ENCODE measurements around the gene RHBDL1. TPM values are rescaled to one million over a fixed set of nuclear protein-coding genes. Genes with fewer than 3 reads are reported as not detected.

Gene RHBDL1
- total and polyA plus RNA-seq, 2 donors (not counting 1 experiment from before 2014, with no cell fraction given), result 0.76 to 7.1 TPM

GRCh38 chr16:667780-668518 is 7.5 kb upstream of the RHBDL1 start, which contains the start of gene RHOT2:
TSS of gene RHOT2 (plus strand) at chr16:668132. CDS start at chr16:668200, 68 bp downstream.
- TF ChIP-seq CTCF (conservative IDR thresholded peaks at IDR 0.05 in 1 of 2, IDR thresholded peaks at IDR 0.05 in 1 of 2; ENCODE audit: low read depth in 1 of 2, low read length in 2 of 2) (peak; percentile 38 to 56), EZH2 (IDR thresholded peaks at IDR 0.05; ENCODE audit: low read length, missing control alignments) (no peak)
- peak within 1 kb of the TSS; percentile 89 for H3K9ac ChIP-seq (ENCODE audit: insufficient read depth, low read length)
- DNase-seq (ENCODE audit: low read depth in 2 of 2), result peak; percentile 84 to 88
- H3K4me2 ChIP-seq (ENCODE audit: extremely low read depth, insufficient read depth, low read length), result peak within 1 kb of the TSS; percentile 94
- no peaks in the 10 kb centered on the region for H4K20me1 ChIP-seq (ENCODE audit: control insufficient read depth, extremely low read depth, insufficient read depth, low read length)
- peak within 1 kb of the TSS; percentile 73 for H3K27ac ChIP-seq (ENCODE audit: insufficient read depth, low read length)
- no peaks in the 10 kb centered on the region for H3K9me3 ChIP-seq (ENCODE audit: control insufficient read depth, insufficient read depth, low read depth, low read length)
- peaks cover 38% of the 10 kb centered on the region for H3K36me3 ChIP-seq (ENCODE audit: control insufficient read depth, insufficient read depth, low read length)
- peaks cover 7% of the 10 kb centered on the region for H3K4me1 ChIP-seq (ENCODE audit: control insufficient read depth, extremely low read depth, insufficient read depth, low read length)
- no peaks in the 10 kb centered on the region for H3K27me3 ChIP-seq (ENCODE audit: control insufficient read depth, insufficient read depth, low read length)
- H3K79me2 ChIP-seq (ENCODE audit: control insufficient read depth, insufficient read depth, low read length), result peaks cover 23% of the 10 kb centered on the region
- peak within 1 kb of the TSS; percentile 66 to 90 (median 88) for H3K4me3 ChIP-seq (replicated peaks in 1 of 4; ENCODE audit: control extremely low read depth in 1 of 4, insufficient read depth in 1 of 4, low read depth in 3 of 4, low read length in 4 of 4)
- peak within 1 kb of the TSS; percentile 89 for H2AFZ ChIP-seq (ENCODE audit: low read length)

GRCh38 chr16:668519-669171 is 6.8 kb upstream of the RHBDL1 start:
- Histone ChIP-seq H3K27ac (ENCODE audit: insufficient read depth, low read length) (peak overlapping the region; percentile 73), H3K9me3 (ENCODE audit: control insufficient read depth, insufficient read depth, low read depth, low read length) (no peaks in the 10 kb centered on the region), H3K4me2 (ENCODE audit: extremely low read depth, insufficient read depth, low read length) (peak overlapping the region; percentile 94), H2AFZ (ENCODE audit: low read length) (no peak overlapping the region), H3K4me1 (ENCODE audit: control insufficient read depth, extremely low read depth, insufficient read depth, low read length) (peaks cover 7% of the 10 kb centered on the region), H3K36me3 (ENCODE audit: control insufficient read depth, insufficient read depth, low read length) (peaks cover 39% of the 10 kb centered on the region), H3K4me3 (replicated peaks in 1 of 4; ENCODE audit: control extremely low read depth in 1 of 4, insufficient read depth in 1 of 4, low read depth in 3 of 4, low read length in 4 of 4) (peak overlapping the region; percentile 66 to 90 (median 88)), H4K20me1 (ENCODE audit: control insufficient read depth, extremely low read depth, insufficient read depth, low read length) (no peaks in the 10 kb centered on the region), H3K9ac (ENCODE audit: insufficient read depth, low read length) (peak overlapping the region; percentile 89), H3K79me2 (ENCODE audit: control insufficient read depth, insufficient read depth, low read length) (peaks cover 23% of the 10 kb centered on the region), H3K27me3 (ENCODE audit: control insufficient read depth, insufficient read depth, low read length) (no peaks in the 10 kb centered on the region)
- DNase-seq (ENCODE audit: low read depth in 2 of 2), result no peak
- TF ChIP-seq EZH2 (IDR thresholded peaks at IDR 0.05; ENCODE audit: low read length, missing control alignments) (no peak), CTCF (conservative IDR thresholded peaks at IDR 0.05 in 1 of 2, IDR thresholded peaks at IDR 0.05 in 1 of 2; ENCODE audit: low read depth in 1 of 2, low read length in 2 of 2) (no peak)

- peaks cover 23% of the 10 kb centered on the region for H3K79me2 ChIP-seq (ENCODE audit: control insufficient read depth, insufficient read depth, low read length)
- H3K36me3 ChIP-seq (ENCODE audit: control insufficient read depth, insufficient read depth, low read length), result peaks cover 37% of the 10 kb centered on the region
- TF ChIP-seq CTCF (conservative IDR thresholded peaks at IDR 0.05 in 1 of 2, IDR thresholded peaks at IDR 0.05 in 1 of 2; ENCODE audit: low read depth in 1 of 2, low read length in 2 of 2) (no peak), EZH2 (IDR thresholded peaks at IDR 0.05; ENCODE audit: low read length, missing control alignments) (no peak)
- H2AFZ ChIP-seq (ENCODE audit: low read length), result no peak overlapping the region
- no peaks in the 10 kb centered on the region for H4K20me1 ChIP-seq (ENCODE audit: control insufficient read depth, extremely low read depth, insufficient read depth, low read length)
- no peak for DNase-seq (ENCODE audit: low read depth in 2 of 2)
- no peaks in the 10 kb centered on the region for H3K9me3 ChIP-seq (ENCODE audit: control insufficient read depth, insufficient read depth, low read depth, low read length)
- H3K27ac ChIP-seq (ENCODE audit: insufficient read depth, low read length), result no peak overlapping the region
- peak overlapping the region; percentile 94 for H3K4me2 ChIP-seq (ENCODE audit: extremely low read depth, insufficient read depth, low read length)
- peak overlapping the region in 2 of 4 experiments; percentile 87 to 90 for H3K4me3 ChIP-seq (replicated peaks in 1 of 4; ENCODE audit: control extremely low read depth in 1 of 4, insufficient read depth in 1 of 4, low read depth in 3 of 4, low read length in 4 of 4)
- H3K9ac ChIP-seq (ENCODE audit: insufficient read depth, low read length), result no peak overlapping the region
- no peaks in the 10 kb centered on the region for H3K27me3 ChIP-seq (ENCODE audit: control insufficient read depth, insufficient read depth, low read length)
- peaks cover 7% of the 10 kb centered on the region for H3K4me1 ChIP-seq (ENCODE audit: control insufficient read depth, extremely low read depth, insufficient read depth, low read length)
Measured at GRCh38 chr16:669666-670065, 5.8 kb upstream of the RHBDL1 start.

Measured in fibroblast of lung (primary cell).